ENCODE data around the gene IPMK. TPM values are rescaled to one million over a fixed set of nuclear protein-coding genes. Genes with fewer than 3 reads are reported as not detected.

Gene IPMK
- total and polyA plus RNA-seq, 9 of the 15 experiments (the other 6 are each of a cell fraction or from before 2014, with no cell fraction given): 0.98 to 4.4 (median 2.7) TPM

- TF ChIP-seq TCF15 (CRISPR knock-in tag; IDR thresholded peaks at IDR 0.05): no peak
- TF ChIP-seq ARNT (IDR thresholded peaks at IDR 0.05): no peak
- TF ChIP-seq NEUROD1 (IDR thresholded peaks at IDR 0.05; ENCODE audit: borderline replicate concordance, low read depth, low read length, partially characterized antibody): peak; percentile 46
- TF ChIP-seq MTA2 (IDR thresholded peaks at IDR 0.05; ENCODE audit: low read depth): no peak
- TF ChIP-seq SIN3B (IDR thresholded peaks at IDR 0.05; ENCODE audit: low read depth): peak; percentile 34; the same call in 1 of the 2 replicates
- TF ChIP-seq PCBP2 (IDR thresholded peaks at IDR 0.05; ENCODE audit: low read depth, low read length, poor library complexity, severe bottlenecking): no peak
- no peak for TF ChIP-seq KAT2B (IDR thresholded peaks at IDR 0.05; ENCODE audit: low read depth, low read length)
- TF ChIP-seq GTF2B (IDR thresholded peaks at IDR 0.05; ENCODE audit: extremely low read depth, insufficient read length): no peak
- TF ChIP-seq CTBP1 (IDR thresholded peaks at IDR 0.05; ENCODE audit: borderline replicate concordance): no peak; the same call in 1 of the 2 replicates
- no peak for TF ChIP-seq ZNF3 (CRISPR knock-in tag; IDR thresholded peaks at IDR 0.05)
- TF ChIP-seq HNRNPUL1 (IDR thresholded peaks at IDR 0.05; ENCODE audit: low read length): no peak
- no peak for TF ChIP-seq ZNF707 (CRISPR knock-in tag; conservative IDR thresholded peaks at IDR 0.05)
- peak; percentile 69; the same call in 1 of the 2 replicates for TF ChIP-seq RAD51 (IDR thresholded peaks at IDR 0.05; ENCODE audit: borderline replicate concordance, low read depth)
- TF ChIP-seq ID3 (CRISPR knock-in tag; IDR thresholded peaks at IDR 0.05): no peak
- TF ChIP-seq ID3 (tag; IDR thresholded peaks at IDR 0.05): no peak
- TF ChIP-seq YY1 (IDR thresholded peaks at IDR 0.05; ENCODE audit: borderline replicate concordance in 1 of 3, control insufficient read depth in 1 of 3, extremely low read depth in 1 of 3, insufficient read depth in 3 of 3, insufficient read length in 1 of 3, insufficient replicate concordance in 2 of 3, low read depth in 1 of 3, low read length in 2 of 3): peak in 2 of 3 experiments; percentile 56 to 70
- no peak for TF ChIP-seq GTF2F1 (IDR thresholded peaks at IDR 0.05; ENCODE audit: low read depth, low read length)
- TF ChIP-seq ZNF436 (CRISPR knock-in tag; IDR thresholded peaks at IDR 0.05): no peak
- peak; percentile 40; the same call in 1 of the 2 replicates for TF ChIP-seq LCOR (CRISPR knock-in tag; IDR thresholded peaks at IDR 0.05)
- TF ChIP-seq HSF4 (CRISPR knock-in tag; IDR thresholded peaks at IDR 0.05; ENCODE audit: borderline replicate concordance): no peak
- TF ChIP-seq RNF2 (IDR thresholded peaks at IDR 0.05): peak; percentile 66; the same call in 1 of the 2 replicates
- TF ChIP-seq ZC3H11A (IDR thresholded peaks at IDR 0.05; ENCODE audit: low read depth, low read length): no peak
- no peak for TF ChIP-seq ARID1B (IDR thresholded peaks at IDR 0.05)
- TF ChIP-seq CBX1 (IDR thresholded peaks at IDR 0.05; ENCODE audit: low read depth): peak; percentile 80; the same call in 1 of the 2 replicates
- no peak for TF ChIP-seq SP2 (IDR thresholded peaks at IDR 0.05; ENCODE audit: extremely low read depth, low read depth, low read length, poor library complexity, severe bottlenecking)
- no peak for TF ChIP-seq BMI1 (IDR thresholded peaks at IDR 0.05; ENCODE audit: low read length)
- TF ChIP-seq HDAC2 (IDR thresholded peaks at IDR 0.05): 0 out of 2 replicates have a peak, but pooled peaks have one; percentile 74
- peak; percentile 98 for TF ChIP-seq ESRRA (IDR thresholded peaks at IDR 0.05; ENCODE audit: borderline replicate concordance, low read depth)
These were observed 1.5 kb upstream of the IPMK start, which contains the start of gene CISD1 (continued) for GRCh38 chr10:58268946-58269781.
